ENCODE measurements around the gene SOCS2. TPM values are rescaled to one million over a fixed set of nuclear protein-coding genes. Genes with fewer than 3 reads are reported as not detected.

SOCS2 gene, protein sequence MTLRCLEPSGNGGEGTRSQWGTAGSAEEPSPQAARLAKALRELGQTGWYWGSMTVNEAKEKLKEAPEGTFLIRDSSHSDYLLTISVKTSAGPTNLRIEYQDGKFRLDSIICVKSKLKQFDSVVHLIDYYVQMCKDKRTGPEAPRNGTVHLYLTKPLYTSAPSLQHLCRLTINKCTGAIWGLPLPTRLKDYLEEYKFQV
- 8.4 and 14.3 TPM in 2 replicates for total RNA-seq
- long read RNA-seq, transcript SOCS2-202 (3 exons, 1,065 nt), result major isoform, 5 of 8 reads
- long read RNA-seq, partial matches to known transcripts, result 0 of 8 reads
- long read RNA-seq, other reads (novel, unspliced or antisense), result 0 of 8 reads

DNA sequence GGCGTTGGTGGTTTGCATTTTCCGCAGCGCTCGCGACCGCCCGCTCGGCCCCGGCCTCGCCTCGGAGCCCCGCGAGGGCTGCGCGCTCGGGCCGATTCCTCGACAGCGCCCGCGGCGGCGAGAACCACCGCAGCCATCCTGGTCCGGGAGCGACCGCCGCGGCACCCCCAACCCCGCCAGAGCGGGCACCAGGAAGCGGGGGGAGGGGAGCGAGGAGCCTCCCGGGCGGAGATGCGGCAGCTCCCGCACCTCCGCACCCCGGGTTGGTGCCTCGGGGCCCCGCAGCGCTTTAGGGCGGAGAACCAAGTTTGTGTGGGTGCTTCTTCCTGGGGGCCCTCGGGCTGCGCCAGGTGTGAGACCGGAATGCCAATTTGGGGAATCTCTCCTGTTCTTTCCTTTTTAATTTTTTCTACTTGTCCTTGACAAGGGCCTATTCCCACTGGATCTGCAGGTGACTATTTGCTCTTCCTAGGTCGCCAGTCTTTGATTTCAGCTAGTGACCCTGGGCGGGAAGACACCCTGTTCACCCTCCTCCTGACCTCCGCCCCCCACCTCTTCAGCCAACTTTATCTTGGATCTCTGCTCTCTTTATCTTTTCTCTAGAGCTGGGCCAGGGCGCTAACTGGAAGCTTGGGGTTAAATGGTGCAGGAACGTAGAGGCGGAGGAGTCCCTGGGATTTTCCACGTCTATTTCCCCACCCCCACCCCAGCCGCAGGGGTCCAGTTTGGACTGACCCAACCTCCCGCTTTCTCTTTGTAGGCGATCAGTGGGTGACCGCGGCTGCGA lies at the start of gene SOCS2:
SOCS2 (plus strand) TSS at position 751 of the 787 bp plus-strand sequence. CDS start 223 bp downstream, outside the sequence.
- Mint-ChIP-seq H3K9me3 (ENCODE audit: low read depth) (no peaks in the 10 kb centered on the region), H3K27ac (peak within 1 kb of the TSS; percentile 88), H3K36me3 (ENCODE audit: insufficient read depth) (peaks cover 3% of the 10 kb centered on the region), H3K4me3 (ENCODE audit: low read depth) (peak within 1 kb of the TSS; percentile 79), H3K27me3 (peaks cover 31% of the 10 kb centered on the region), H3K4me1 (ENCODE audit: low read depth) (peaks cover 13% of the 10 kb centered on the region)
- DNase-seq (ENCODE audit: low spot score, unreplicated experiment), result peak; percentile 36
- TF ChIP-seq, protein P1, sequence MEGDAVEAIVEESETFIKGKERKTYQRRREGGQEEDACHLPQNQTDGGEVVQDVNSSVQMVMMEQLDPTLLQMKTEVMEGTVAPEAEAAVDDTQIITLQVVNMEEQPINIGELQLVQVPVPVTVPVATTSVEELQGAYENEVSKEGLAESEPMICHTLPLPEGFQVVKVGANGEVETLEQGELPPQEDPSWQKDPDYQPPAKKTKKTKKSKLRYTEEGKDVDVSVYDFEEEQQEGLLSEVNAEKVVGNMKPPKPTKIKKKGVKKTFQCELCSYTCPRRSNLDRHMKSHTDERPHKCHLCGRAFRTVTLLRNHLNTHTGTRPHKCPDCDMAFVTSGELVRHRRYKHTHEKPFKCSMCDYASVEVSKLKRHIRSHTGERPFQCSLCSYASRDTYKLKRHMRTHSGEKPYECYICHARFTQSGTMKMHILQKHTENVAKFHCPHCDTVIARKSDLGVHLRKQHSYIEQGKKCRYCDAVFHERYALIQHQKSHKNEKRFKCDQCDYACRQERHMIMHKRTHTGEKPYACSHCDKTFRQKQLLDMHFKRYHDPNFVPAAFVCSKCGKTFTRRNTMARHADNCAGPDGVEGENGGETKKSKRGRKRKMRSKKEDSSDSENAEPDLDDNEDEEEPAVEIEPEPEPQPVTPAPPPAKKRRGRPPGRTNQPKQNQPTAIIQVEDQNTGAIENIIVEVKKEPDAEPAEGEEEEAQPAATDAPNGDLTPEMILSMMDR (IDR thresholded peaks at IDR 0.05; ENCODE audit: unreplicated experiment), result no peak

- TF ChIP-seq, protein P1 (IDR thresholded peaks at IDR 0.05; ENCODE audit: unreplicated experiment), result no peak
- Mint-ChIP-seq H3K4me3 (ENCODE audit: low read depth) (no peak overlapping the region), H3K27ac (no peak overlapping the region), H3K36me3 (ENCODE audit: insufficient read depth) (no peaks in the 10 kb centered on the region), H3K9me3 (ENCODE audit: low read depth) (peaks cover 2% of the 10 kb centered on the region), H3K4me1 (ENCODE audit: low read depth) (peaks cover 24% of the 10 kb centered on the region), H3K27me3 (no peaks in the 10 kb centered on the region)
- no peak for DNase-seq (ENCODE audit: low spot score, unreplicated experiment)
Observed at GRCh38 chr12:93524386-93525133, 47.9 kb upstream of the SOCS2 start.

DNA sequence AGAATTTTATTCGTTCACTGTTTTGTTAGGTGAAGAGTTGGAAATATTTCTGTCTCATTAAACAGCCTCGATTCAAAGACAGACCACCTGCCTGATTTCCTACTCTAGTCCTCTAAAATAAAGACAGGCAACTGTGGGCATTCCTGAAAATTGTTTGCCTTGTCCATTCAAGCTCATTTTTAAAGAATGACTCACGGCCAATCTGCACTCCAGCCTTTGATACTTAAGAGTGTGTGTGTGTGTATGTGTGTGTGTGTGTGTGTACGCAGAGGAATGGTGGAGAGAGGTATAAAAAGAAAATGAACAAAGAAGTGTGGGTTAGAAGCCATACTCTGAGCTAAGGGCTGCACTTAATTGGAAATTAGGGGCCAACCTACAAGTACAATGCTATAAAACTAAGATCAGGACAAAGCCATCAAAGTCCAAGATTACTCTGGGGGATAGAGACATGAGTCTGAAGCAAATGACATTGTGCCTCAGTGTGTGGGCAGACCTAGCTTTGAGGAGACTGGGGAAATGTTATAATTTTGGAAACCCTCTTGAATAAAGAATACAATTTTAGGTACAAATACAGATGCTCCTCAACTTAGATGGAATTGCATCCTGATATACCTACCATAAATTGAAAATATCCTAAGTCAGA lies 45.6 kb upstream of the SOCS2 start:
- no peak overlapping the region for H3K4me3 Mint-ChIP-seq (ENCODE audit: low read depth)
- TF ChIP-seq, protein P1 (IDR thresholded peaks at IDR 0.05; ENCODE audit: unreplicated experiment), result no peak
- H3K36me3 Mint-ChIP-seq (ENCODE audit: insufficient read depth), result no peaks in the 10 kb centered on the region
- H3K4me1 Mint-ChIP-seq (ENCODE audit: low read depth), result peaks cover 22% of the 10 kb centered on the region
- peak overlapping the region; percentile 2 for H3K27ac Mint-ChIP-seq
- H3K27me3 Mint-ChIP-seq, result no peaks in the 10 kb centered on the region
- H3K9me3 Mint-ChIP-seq (ENCODE audit: low read depth), result peaks cover 3% of the 10 kb centered on the region
- no peak for DNase-seq (ENCODE audit: low spot score, unreplicated experiment)

GRCh38 chr12:93530358-93530757 lies 42.1 kb upstream of the SOCS2 start:
- TF ChIP-seq, protein P1 (IDR thresholded peaks at IDR 0.05; ENCODE audit: unreplicated experiment), result no peak
- Mint-ChIP-seq H3K36me3 (ENCODE audit: insufficient read depth) (no peaks in the 10 kb centered on the region), H3K27me3 (no peaks in the 10 kb centered on the region), H3K4me3 (ENCODE audit: low read depth) (no peak overlapping the region), H3K9me3 (ENCODE audit: low read depth) (peaks cover 6% of the 10 kb centered on the region), H3K27ac (no peak overlapping the region), H3K4me1 (ENCODE audit: low read depth) (peaks cover 14% of the 10 kb centered on the region)
- DNase-seq (ENCODE audit: low spot score, unreplicated experiment), result no peak

All from progenitor cell of endocrine pancreas (in vitro differentiated cells).